NCI-H524 (cell line): ENCODE results near the gene SLC5A4.
A peak's percentile ranks its signal among the peaks of the same experiment; 100 is the strongest.

ENCODE experiments used
- DNase-seq, 2 experiments: peaks; one replicate each; lab custom pipeline; 2025; lab: John Stamatoyannopoulos, UW

SLC5A4 gene

GRCh38 chr22:32232191-32232830, 22.8 kb downstream of the SLC5A4 start:
- DNase-seq = no peak

GRCh38 chr22:32226326-32227104, 28.6 kb downstream of the SLC5A4 start:
- no peak for DNase-seq

- DNase-seq = no peak
These were observed 32.2 kb downstream of the SLC5A4 start for GRCh38 chr22:32222991-32223390.

- no peak for DNase-seq
These were observed 36.1 kb downstream of the SLC5A4 start for GRCh38 chr22:32219026-32219425.

GRCh38 chr22:32218470-32218869, 36.7 kb downstream of the SLC5A4 start:
- DNase-seq = no peak

- DNase-seq = no peak
These were observed 37.7 kb downstream of the SLC5A4 start for GRCh38 chr22:32217465-32217864.

- no peak for DNase-seq
These were observed 38.2 kb downstream of the SLC5A4 start for GRCh38 chr22:32216911-32217310.

- DNase-seq = no peak
These were observed 44.1 kb downstream of the SLC5A4 start for GRCh38 chr22:32211011-32211410.

- no peak for DNase-seq
These were observed 46.5 kb downstream of the SLC5A4 start for GRCh38 chr22:32208681-32209080.

- no peak for DNase-seq
These were observed 47.1 kb downstream of the SLC5A4 start for GRCh38 chr22:32207971-32208480.

- DNase-seq = peak; percentile 20 to 56
These were observed 48.1 kb downstream of the SLC5A4 start for GRCh38 chr22:32206774-32207758.

GRCh38 chr22:32205974-32206773, 49.0 kb downstream of the SLC5A4 start:
- DNase-seq = peak; percentile 36 to 69

GRCh38 chr22:32204856-32205722, 50.1 kb downstream of the SLC5A4 start, which contains the start of gene RFPL2:
TSS of gene RFPL2 (minus strand) at chr22:32205073. CDS start at chr22:32202451, 2,622 bp downstream.
- DNase-seq = peak; percentile 86 to 91

- DNase-seq = peak; percentile 88 to 90
These were observed 50.9 kb downstream of the SLC5A4 start for GRCh38 chr22:32204040-32204855.

GRCh38 chr22:32203181-32204039, 51.7 kb downstream of the SLC5A4 start:
- DNase-seq = peak; percentile 17 to 47

- DNase-seq = peak; percentile 73 to 89
These were observed 52.5 kb downstream of the SLC5A4 start for GRCh38 chr22:32202539-32203180.

GRCh38 chr22:32202161-32202538, 53.0 kb downstream of the SLC5A4 start:
- DNase-seq = no peak

GRCh38 chr22:32200752-32201151, 54.4 kb downstream of the SLC5A4 start:
- DNase-seq = no peak
